NCI-H2196 (cell line): Measurements from ENCODE around the gene EIF4EBP3.

Source experiments
- DNase-seq: peaks from one replicate; lab custom pipeline; 2025; ENCODE audit not compliant: unreplicated experiment; lab: John Stamatoyannopoulos, UW

EIF4EBP3 gene

GRCh38 chr5:140547508-140548299, at the start of gene EIF4EBP3:
Gene EIF4EBP3 (plus strand): TSS chr5:140547662. CDS start chr5:140547738, 76 bp downstream.
- peak; percentile 95 for DNase-seq

- DNase-seq = no peak
Measured at GRCh38 chr5:140497897-140498296, 49.6 kb upstream of the EIF4EBP3 start.

GRCh38 chr5:140498591-140498990, 48.9 kb upstream of the EIF4EBP3 start:
- DNase-seq = no peak

GRCh38 chr5:140502834-140503233, 44.6 kb upstream of the EIF4EBP3 start:
- no peak for DNase-seq

- peak; percentile 37 for DNase-seq
Measured at GRCh38 chr5:140509898-140510297, 37.6 kb upstream of the EIF4EBP3 start.

GRCh38 chr5:140513124-140513523, 34.3 kb upstream of the EIF4EBP3 start:
- DNase-seq = no peak

- no peak for DNase-seq
Measured at GRCh38 chr5:140524003-140524402, 23.5 kb upstream of the EIF4EBP3 start.

- no peak for DNase-seq
Measured at GRCh38 chr5:140540227-140540626, 7.2 kb upstream of the EIF4EBP3 start.

- no peak for DNase-seq
Measured at GRCh38 chr5:140542972-140543371, 4.5 kb upstream of the EIF4EBP3 start.

- DNase-seq = no peak
Measured at GRCh38 chr5:140544986-140545385, 2.5 kb upstream of the EIF4EBP3 start.

GRCh38 chr5:140545606-140546005, 1.9 kb upstream of the EIF4EBP3 start:
- DNase-seq = no peak

GRCh38 chr5:140546851-140547507, 483 bp upstream of the EIF4EBP3 start:
- DNase-seq = no peak

- no peak for DNase-seq
Measured at GRCh38 chr5:140548300-140548688, 832 bp downstream of the EIF4EBP3 start.

- no peak for DNase-seq
Measured at GRCh38 chr5:140548791-140549190, 1.3 kb downstream of the EIF4EBP3 start.

- peak; percentile 47 for DNase-seq
Measured at GRCh38 chr5:140549237-140550144, 2.0 kb downstream of the EIF4EBP3 start.

GRCh38 chr5:140550147-140551079, 3.0 kb downstream of the EIF4EBP3 start:
- DNase-seq = no peak

- no peak for DNase-seq
Measured at GRCh38 chr5:140551872-140552271, 4.4 kb downstream of the EIF4EBP3 start.

- DNase-seq = no peak
Measured at GRCh38 chr5:140553657-140554056, 6.2 kb downstream of the EIF4EBP3 start.

GRCh38 chr5:140554454-140554853, 7.0 kb downstream of the EIF4EBP3 start:
- no peak for DNase-seq

- no peak for DNase-seq
Measured at GRCh38 chr5:140555747-140556312, 8.4 kb downstream of the EIF4EBP3 start.
